Brain pericyte (primary cell): ENCODE measurements around the gene C5orf58.
"Not testable (repeated sequence)": the region's sequence is repeated elsewhere in the genome, so short reads cannot be mapped to it uniquely, and the experiment has no call there.

Experiments
- DNase-seq: peaks from one replicate; pipeline ENCODE4 v3.0.0-alpha.2; 2012; ENCODE audit warnings: low read depth, low spot score

The C5orf58 gene

DNA sequence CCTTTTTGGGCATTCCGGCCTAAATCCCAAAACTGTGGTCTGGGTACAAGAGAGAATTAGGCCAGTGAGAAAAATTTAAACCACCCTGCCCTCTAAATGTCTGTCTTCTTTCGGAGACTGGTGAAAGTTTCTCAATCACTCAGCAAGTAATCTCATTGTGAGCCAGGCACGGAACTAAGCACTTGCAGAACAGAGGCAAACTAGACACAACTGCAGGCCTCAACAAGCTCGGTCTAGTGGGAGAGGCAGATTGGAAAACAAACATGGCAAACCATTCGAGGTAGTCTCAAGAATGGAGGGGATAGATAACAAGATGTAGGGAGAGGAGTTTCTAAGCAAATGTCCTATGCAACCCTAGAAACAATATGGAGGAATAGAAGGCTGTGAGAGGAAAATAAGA lies 8.9 kb upstream of the C5orf58 start:
- no peak for DNase-seq

DNA sequence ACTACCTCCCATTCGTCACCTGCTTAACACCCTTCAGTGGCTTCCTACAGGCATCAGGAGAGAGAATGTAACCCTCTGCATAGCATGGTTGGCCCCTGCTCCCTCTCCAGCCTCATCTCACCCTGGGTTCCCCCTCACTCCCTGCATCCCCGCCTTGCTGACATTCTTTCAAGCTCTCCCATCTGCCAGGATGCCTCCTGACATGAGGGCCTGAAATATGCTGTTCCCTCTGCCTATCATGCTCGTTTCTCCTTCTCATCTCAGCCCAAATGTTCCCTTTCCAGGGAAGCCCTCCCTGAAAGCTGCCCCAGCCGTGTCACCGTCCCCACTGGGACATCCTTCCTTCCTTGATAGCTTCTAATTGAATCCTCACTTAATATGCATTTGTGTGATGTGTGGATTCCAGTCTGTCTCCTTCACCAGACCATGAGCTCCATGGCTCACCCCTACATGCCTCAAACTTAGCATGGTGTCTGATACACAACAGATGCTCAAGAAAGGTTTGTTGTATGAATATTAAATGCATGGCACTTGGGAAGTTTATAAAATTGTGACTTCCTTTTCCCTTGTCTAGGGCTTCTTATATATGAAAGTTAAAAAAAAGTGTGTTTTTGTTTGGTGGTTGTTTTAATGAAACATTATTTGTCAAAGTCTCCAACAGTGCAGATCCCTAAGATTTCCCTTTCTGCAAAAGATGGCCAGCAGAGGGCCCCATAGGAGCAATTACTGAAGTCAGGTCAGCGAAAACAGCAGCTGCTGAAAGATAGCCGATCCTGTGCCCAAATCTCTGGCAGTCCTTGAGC lies 7.3 kb upstream of the C5orf58 start:
- DNase-seq: no peak

DNA sequence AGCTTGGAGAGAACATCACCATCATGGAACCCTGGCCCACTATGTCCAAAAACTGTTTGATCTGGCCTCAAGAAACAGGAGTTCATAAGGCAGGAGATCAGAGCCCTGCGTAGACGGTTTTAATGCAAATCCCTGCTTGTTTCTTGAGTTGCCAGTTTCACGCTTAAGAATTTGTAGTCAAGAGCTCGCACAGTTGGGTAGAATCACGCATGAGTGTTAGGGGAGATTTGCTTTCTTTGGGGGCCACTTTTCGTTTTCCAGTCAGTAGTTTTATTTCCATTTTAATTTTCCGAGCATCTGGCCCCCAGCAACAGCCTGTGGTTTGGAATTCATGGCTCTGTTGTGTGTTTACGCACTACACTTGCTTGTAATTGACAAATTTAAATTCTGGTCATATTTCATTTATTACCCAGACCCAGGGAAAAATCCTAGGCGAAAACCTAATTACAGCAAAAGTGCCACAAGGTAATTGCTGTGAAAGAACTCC lies 6.6 kb upstream of the C5orf58 start:
- no peak for DNase-seq

DNA sequence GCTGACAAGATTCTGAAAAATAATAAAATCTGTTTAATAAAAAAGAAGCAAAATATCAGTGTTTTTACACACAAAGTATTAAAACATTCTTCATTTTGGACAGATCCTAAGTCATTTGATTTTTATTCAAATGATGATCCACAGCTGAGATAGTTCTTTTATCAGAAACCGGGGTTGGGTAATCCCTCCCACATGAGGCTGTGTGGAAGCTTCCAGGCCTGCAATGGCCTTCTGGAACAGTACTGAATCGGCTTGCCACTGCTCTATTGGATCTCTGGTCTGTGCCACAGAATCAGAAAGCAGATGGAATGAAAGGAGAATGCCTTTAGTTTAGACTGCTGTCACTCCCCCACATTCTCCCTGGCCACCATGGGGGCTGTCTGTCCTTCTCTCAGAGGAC lies 6.1 kb upstream of the C5orf58 start:
- no peak for DNase-seq

DNA sequence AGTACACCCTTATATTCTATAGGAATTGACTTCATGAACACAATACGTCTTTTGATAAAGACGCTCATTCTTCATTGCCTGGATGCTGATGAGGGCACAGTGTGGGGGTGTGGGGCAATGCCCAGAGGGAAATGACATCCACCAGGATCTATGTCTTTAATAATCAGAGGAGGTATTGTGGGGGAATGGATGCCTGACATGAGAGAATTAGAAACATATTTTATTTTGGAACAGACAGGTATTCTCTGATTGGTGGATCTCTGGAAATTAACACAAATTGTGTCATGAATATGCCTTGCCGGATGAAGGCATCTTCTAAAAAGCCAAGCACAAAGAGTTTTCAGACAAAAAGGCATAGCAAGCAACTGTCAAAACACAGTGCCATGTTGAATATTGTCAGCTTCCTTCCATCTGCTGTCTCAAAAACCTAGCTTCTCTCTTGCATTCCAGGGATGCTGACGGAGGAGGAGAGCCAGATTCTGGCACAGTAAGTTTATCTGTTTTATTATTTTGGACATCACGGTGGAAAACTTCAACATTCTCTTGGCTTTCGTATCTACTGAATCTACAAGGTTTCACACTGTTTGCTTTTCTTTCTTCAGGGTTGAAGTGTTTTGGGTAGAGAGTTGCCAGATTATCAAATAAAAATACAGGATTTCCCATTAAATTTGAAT lies 3.9 kb upstream of the C5orf58 start:
- no peak for DNase-seq

DNA sequence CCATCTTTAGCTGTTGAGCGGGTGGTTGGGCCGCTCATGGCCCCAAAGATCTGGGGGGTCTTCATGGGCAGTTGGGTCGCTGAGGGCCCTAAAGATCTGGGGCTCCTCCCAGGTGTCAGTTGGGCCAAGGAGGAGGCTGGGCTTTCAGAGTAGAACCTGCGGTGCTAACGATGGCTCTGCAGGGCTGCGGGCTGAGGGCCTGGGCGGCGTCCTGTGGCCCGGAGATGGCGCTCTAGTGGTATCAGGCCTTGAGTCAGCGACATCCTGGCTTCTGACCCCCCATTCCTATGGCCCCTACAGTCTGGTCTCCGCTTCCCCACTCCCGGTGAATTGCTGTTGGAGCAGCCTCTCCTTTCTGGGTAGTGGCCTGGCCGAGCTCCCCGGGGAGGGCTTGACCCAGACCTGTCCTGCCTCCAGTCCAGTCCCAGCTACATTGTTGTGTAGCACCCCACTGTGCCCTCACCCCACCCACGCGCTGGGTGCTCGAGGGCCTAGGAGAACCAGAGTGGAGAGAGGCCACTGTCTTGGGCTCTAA lies 640 bp downstream of the C5orf58 start:
- DNase-seq: no peak

DNA sequence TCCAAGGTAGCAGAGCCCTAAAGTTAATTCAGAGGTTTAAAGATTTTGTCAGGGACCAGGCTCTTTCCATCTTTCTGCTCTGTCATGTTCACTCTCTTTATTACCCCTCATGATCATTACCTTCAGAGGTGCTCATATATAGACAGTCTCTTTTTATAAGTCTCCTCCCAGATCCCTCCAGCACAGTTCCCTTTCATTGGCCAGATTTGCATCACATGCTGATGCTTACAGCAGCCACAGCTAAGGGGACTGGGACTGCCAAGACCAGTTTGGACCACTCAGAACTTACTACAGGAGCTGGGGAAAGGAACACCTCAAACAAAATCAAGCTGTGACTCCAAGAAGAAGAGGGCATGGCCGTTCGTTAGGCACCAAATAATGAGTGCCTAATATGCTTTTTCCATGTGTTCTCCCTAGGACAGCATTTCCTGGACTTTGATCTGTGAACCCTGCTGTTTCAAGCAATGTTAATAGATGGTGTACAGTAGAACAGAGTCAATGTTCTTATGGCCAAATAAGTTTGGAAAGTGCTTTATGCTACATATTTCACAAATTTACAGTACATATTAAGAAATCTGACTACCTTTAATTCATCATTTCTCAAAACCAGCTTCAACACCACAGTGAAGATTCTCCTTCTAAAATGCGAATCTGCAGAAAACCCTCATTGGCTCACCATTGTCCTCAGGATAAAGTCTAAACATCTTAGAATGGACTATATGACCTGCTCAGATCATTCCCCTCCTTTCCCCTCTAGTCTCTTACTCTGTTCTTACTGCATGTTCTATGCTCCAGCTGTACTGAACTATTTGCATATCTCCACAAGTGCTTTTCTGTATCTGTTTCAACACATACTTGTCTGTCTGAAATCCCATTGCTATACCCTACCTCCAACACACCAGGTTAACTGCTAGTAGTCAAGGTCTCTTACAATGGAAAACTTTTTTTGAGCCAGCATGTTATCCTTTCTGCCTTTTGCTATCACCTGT lies 3.4 kb downstream of the C5orf58 start:
- DNase-seq: no peak

DNA sequence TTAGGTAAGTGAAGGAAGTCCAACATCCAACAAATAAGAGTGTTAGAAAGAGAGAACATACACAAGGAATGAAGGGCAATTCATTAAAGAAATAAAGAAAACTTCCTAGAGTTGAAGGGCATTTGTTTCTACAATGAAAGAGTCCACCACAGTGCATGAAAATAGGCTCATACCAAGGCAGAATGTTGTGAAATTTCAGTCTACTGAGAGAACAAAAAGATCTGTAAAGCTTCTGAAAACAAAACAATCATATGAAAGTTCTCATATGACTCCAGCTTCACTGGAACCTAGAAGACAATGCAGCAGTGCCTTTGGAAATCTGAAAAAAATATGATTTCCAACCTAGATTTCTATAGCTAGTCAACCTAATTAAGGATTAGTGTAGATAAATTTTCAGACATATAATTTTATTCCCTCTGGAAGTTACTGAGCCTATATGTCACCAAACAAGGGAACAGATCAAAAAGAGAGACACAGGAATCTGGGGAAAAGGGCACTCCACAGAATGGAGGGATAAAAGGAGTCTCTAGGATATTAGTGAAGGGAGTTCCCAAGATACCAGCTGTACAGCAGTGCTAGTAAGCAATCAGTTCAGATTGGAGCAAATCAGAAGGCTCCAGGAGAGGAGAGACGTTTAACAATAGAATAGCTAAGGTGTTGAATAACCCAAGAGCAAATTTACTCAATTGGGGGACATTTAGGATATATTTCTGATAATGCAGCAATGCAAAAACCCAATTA lies 5.8 kb downstream of the C5orf58 start:
- no peak for DNase-seq

DNA sequence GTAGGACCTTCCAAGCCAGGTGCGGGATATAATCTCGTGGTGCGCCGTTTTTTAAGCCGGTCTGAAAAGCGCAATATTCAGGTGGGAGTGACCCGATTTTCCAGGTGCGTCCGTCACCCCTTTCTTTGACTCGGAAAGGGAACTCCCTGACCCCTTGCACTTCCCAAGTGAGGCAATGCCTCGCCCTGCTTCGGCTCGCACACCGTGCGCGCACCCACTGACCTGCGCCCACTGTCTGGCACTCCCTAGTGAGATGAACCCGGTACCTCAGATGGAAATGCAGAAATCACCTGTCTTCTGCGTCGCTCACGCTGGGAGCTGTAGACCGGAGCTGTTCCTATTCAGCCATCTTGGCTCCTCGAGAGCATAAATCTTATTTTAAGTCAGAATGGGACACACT lies 12.7 kb downstream of the C5orf58 start:
- not testable (repeated sequence) for DNase-seq

DNA sequence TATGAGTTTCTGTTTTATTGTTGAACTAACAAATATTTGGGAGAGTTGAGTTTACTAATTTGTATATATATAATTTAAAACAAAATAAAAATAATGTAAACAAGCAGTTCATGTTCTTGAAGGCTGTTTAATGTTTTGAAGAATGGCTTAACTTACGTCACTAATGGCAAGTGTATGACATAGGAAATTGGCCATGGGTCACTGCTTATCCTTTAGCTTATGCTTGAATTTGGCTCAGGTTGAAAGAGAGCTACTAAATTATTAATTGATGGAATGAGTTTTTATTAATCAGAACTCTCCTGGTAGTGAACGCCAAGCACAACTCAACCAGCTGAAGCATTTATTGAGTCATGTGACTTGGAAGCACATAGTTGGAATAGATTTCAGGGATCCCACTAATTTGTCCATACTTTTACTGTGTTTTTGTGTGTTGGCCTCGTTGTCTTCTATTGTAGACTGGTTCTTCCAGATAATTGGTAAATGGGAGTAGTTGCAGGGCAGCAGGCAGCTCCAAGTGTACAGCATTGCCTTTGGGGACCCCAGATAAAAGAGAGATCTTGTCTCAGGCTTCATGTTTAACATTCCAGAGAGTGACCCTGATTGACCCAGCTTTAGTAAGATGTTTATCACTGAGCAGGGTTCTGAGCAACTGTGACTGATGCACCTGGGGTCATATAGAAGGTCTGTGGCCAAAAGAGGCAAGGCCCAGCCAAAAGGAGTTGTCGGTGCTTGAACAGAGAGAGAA lies 13.5 kb downstream of the C5orf58 start:
- DNase-seq: no peak

DNA sequence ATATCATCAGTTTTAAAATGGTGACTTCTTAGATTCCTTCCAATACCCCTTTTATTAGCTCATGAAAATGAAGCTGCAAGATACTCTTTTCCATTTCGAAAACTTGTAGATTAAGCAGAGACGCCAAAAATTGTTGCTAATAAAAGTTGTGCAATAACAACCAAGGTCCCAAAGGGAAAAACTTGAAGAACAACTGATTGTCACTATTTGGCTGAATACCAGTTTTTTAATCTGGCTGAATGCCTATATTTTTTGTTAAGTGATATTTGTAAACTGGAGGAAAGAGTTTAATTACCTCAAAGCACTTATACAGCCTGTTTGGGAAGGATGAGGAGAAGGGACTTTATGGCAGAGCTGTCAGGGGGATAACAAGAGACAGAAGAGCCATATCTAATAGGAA lies 14.6 kb downstream of the C5orf58 start:
- DNase-seq: no peak

DNA sequence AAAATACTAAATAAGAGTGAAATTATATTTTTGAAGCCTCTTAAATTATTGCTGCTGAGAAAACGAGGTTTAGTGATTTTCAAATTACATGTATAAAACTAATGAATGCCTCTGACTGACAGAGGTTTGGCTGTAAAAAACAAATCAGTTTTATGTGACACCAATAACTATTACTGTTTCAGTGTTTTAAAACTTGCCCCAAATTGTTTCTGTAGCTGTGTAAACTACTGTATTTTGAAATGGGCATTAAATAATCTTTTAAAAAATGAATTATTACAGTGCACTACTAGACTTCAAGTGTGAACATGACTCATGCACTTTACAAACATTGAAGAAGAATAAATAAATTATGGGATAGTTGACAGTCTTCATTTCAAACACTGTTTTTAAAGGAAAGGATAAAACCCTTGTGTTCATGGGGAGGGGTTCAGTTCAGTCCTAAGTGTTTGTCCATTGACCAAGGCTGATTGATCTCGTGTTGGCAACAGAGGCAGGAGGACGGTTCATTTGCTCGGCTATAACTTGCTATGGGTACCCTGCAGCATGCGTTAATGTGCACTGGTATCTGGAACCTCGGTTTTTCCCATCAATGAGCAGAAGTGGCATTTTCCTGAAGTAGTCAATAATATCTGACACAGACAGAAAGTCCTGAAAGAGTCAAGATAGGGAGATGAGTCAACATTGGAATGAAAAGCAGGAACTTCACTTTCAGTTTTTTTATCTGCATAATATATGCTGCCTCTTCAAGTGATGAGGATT lies 15.6 kb downstream of the C5orf58 start:
- no peak for DNase-seq

DNA sequence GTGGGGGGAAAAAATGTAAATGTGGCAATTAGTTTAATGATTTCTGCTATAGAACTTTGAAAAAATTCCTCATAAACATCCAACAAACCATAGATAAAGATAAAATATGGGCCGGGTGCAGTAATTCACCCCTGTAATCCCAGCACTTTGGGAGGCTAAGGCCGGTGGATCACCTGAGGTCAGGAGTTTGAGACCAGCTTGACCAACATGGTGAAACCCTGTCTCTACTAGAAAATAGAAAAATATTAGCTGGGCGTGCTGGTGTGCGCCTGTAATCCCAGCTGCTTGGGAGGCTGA lies 16.1 kb downstream of the C5orf58 start:
- DNase-seq: not testable (repeated sequence)

DNA sequence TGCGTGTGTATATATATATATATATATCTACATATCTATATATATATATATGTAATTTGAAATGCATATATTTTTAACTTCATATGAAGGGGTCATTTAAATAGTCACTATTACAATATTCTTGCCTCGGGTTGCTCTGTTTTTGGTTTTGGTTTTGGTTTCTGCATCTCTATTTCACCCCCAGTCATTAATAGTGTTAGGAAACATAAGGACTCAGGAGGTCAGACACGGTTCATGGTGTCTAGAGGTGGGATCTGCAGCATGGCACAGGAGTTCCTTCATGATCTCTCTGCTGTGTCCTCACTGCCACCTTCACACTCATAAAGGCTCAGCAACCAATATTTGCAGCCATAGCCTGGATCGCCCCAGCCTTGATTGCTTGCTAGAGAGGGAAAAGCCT lies 16.6 kb downstream of the C5orf58 start:
- no peak for DNase-seq

DNA sequence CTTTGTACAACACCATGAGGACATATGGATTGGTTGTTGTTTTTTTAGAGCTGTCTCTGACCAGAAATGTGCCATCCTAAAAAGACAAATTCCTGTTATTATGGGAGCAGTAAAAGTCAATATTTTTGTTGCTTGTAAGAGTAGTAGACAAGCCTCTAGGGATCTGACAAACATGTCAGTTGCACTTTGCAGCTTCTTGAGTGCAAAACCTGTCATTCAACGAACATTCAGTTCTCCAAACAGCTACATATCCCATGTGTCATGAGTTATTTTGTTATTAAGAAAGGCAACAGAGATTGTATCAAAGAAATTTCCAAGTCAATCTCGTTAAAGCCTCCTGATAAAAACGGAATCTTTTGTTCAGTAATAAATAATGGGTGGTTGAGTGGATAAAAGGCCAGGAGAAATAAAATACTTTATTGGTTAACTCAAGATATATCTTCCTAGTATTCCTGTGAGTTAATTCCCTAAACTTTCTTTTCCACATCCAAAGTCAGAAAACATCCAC lies 18.1 kb downstream of the C5orf58 start:
- DNase-seq: no peak

DNA sequence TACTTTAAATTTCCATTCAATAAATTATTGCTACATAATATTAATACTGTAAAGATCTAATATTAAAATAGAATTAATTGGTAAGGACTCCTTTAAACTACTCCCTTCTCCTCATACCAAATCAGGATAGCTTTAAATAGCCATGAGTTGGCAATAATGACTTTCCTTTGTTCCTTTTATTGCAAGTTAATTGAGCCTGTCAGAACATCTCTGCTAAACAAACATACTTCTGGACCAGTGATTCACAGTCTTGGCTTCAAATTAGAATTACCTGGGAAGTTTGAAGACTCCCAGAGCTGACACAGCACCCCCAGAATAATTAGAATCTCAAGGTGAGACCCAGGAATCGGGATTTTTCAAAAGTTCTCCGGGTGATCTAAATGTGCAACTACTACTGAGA lies 18.7 kb downstream of the C5orf58 start:
- no peak for DNase-seq

DNA sequence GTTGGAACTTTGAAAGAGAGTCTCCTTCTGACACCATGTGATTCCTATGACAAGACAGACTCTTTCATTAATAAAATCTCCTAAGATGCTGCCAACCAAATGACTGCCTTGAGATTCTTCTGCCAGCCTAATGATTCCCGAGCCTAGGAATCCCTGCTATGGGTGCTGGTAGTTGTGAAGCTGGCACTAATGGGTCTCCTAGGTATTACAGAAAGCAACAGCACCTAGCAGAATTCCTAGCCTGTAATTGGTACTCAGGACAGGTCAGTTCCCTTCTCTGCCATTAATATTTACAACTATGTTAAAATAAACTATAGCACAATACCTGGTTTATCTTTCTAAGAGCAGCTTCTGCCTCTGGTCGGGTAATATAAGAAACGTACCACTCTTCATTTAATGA lies 19.3 kb downstream of the C5orf58 start:
- DNase-seq: no peak

DNA sequence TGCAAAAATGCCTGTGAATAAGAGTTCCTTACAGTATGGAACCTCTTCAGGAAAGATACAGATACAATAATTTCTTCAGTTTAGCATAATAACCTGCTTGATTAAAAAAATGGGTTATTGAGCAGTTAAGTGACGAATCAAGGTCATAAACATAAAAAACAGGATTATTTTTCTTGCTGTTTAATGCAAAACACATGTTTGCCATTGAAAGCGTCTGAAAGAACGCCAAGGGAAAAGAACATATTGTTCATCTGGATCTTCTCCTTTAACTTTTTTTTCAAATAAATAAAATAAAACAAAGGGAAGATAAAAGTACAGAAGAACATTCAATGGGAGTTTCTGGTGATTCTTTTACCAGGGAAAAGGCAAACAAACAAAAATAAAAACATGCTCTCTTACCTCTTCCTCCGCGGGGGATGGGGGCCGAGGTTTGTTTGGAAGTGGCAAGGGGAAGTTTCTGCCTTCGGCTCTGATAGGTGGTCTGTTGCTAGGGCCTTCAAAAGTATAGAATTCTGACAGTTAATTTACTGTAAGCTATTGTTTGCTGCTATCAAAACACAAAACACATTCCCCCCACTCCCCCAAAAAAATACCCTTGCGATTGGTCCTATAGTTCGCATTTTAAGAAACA lies 20.1 kb downstream of the C5orf58 start:
- no peak for DNase-seq

DNA sequence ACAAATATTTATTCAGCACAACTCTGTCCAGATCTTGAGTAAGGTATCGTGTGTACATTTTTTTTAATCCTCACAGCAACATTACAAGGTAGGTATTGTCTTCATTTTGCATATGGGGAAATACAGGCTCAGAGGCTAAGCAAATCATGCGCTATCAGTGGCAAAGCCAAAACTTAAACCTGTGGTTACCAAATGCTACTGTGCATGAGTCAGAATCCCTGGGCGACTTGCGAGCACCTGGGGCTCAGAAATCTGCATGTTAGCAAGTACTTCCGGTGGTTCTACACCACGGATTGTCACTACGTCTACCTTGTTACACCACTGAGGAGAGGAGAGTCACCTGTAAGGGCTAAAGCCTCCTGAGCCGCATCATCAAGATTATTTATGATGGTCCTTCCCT lies 21.3 kb downstream of the C5orf58 start:
- DNase-seq: no peak
